HG03196 (cell line): Measurements from ENCODE around the gene TMEM52B.
"Not testable (repeated sequence)": the region's sequence is repeated elsewhere in the genome, so short reads cannot be mapped to it uniquely, and the experiment has no call there.

Source experiments
- ATAC-seq: cut with Tn5 transposase; IDR thresholded peaks from one replicate; pipeline ENCODE4 v1.9.1; 2021; ENCODE audit not compliant: unreplicated experiment

TMEM52B gene

GRCh38 chr12:10170216-10170615 is 8.6 kb upstream of the TMEM52B start:
- no peak for ATAC-seq

- ATAC-seq, result no peak
These were observed 6.7 kb upstream of the TMEM52B start, which contains the start of gene OLR1 for GRCh38 chr12:10171973-10172728. Gene OLR1 (minus strand): TSS chr12:10172132. CDS start chr12:10172077, 55 bp downstream.

- no peak for ATAC-seq
These were observed 3.7 kb upstream of the TMEM52B start for GRCh38 chr12:10174986-10175614.

- no peak for ATAC-seq
These were observed 2.8 kb upstream of the TMEM52B start for GRCh38 chr12:10175846-10176636.

GRCh38 chr12:10179776-10180181 is 947 bp downstream of the TMEM52B start:
- ATAC-seq, result no peak

GRCh38 chr12:10182354-10183049 is 3.7 kb downstream of the TMEM52B start:
- ATAC-seq, result no peak

- ATAC-seq, result no peak
These were observed 5.5 kb downstream of the TMEM52B start for GRCh38 chr12:10184261-10184843.

GRCh38 chr12:10186299-10186698 is 7.5 kb downstream of the TMEM52B start:
- no peak for ATAC-seq

GRCh38 chr12:10186958-10187357 is 8.1 kb downstream of the TMEM52B start:
- ATAC-seq, result not testable (repeated sequence)

- ATAC-seq, result no peak
These were observed 10.8 kb downstream of the TMEM52B start for GRCh38 chr12:10189653-10190052.

- peak; percentile 77 for ATAC-seq
These were observed 11.9 kb downstream of the TMEM52B start for GRCh38 chr12:10190558-10191388.

- ATAC-seq, result no peak
These were observed 13.0 kb downstream of the TMEM52B start for GRCh38 chr12:10191865-10192264.

GRCh38 chr12:10194160-10194670 is 15.4 kb downstream of the TMEM52B start:
- ATAC-seq, result no peak

- peak; percentile 68 for ATAC-seq
These were observed 17.4 kb downstream of the TMEM52B start for GRCh38 chr12:10196210-10196609.

GRCh38 chr12:10197879-10198278 is 19.0 kb downstream of the TMEM52B start:
- no peak for ATAC-seq

GRCh38 chr12:10204495-10204894 is 25.7 kb downstream of the TMEM52B start:
- not testable (repeated sequence) for ATAC-seq

GRCh38 chr12:10205220-10205807 is 26.5 kb downstream of the TMEM52B start:
- ATAC-seq, result no peak

GRCh38 chr12:10207136-10207535 is 28.3 kb downstream of the TMEM52B start:
- no peak for ATAC-seq

- ATAC-seq, result no peak
These were observed 31.4 kb downstream of the TMEM52B start for GRCh38 chr12:10210225-10210624.
